ENCODE data around the gene DGKD. TPM values are rescaled to one million over a fixed set of nuclear protein-coding genes. Genes with fewer than 3 reads are reported as not detected.

DGKD gene
- total RNA-seq, 1 experiment from 2014 or later: 41.4 TPM

GRCh38 chr2:233459426-233459825 lies 105.1 kb downstream of the DGKD start:
- Mint-ChIP-seq H3K4me1 (no peaks in the 10 kb centered on the region), H3K9me3 (no peaks in the 10 kb centered on the region), H3K36me3 (peaks cover 40% of the 10 kb centered on the region), H3K4me3 (no peak overlapping the region), H3K27me3 (ENCODE audit: low read depth) (no peaks in the 10 kb centered on the region), H3K27ac (no peak overlapping the region)
- ChIA-PET POLR2A (no interaction called here), CTCF (interaction anchor here (1.5 kb wide), 1 partner anchor 11 kb away, joined by 8 read pairs; no protein-coding TSS in a partner anchor)
- DNase-seq (ENCODE audit: low spot score): no peak
- TF ChIP-seq ZBTB43 (CRISPR knock-in tag; IDR thresholded peaks at IDR 0.05) (no peak), MXD4 (CRISPR knock-in tag; IDR thresholded peaks at IDR 0.05; ENCODE audit: borderline replicate concordance) (no peak), EMX1 (CRISPR knock-in tag; IDR thresholded peaks at IDR 0.05) (no peak), ZNF532 (CRISPR knock-in tag; IDR thresholded peaks at IDR 0.05; ENCODE audit: borderline replicate concordance) (no peak), USF1 (CRISPR knock-in tag; IDR thresholded peaks at IDR 0.05) (no peak), MAX (CRISPR knock-in tag; IDR thresholded peaks at IDR 0.05) (no peak), PRRX2 (CRISPR knock-in tag; IDR thresholded peaks at IDR 0.05) (no peak), ESRRA (CRISPR knock-in tag; IDR thresholded peaks at IDR 0.05; ENCODE audit: borderline replicate concordance) (no peak), NFE2L1 (CRISPR knock-in tag; IDR thresholded peaks at IDR 0.05) (no peak), MYBL2 (CRISPR knock-in tag; IDR thresholded peaks at IDR 0.05) (no peak), CREM (CRISPR knock-in tag; IDR thresholded peaks at IDR 0.05) (no peak), ZNF121 (CRISPR knock-in tag; IDR thresholded peaks at IDR 0.05) (no peak), ATF3 (CRISPR knock-in tag; conservative IDR thresholded peaks at IDR 0.05) (no peak), NR3C1 (CRISPR knock-in tag; conservative IDR thresholded peaks at IDR 0.05; ENCODE audit: low read depth) (no peak), ZNF138 (CRISPR knock-in tag; conservative IDR thresholded peaks at IDR 0.05) (no peak), FOXJ3 (CRISPR knock-in tag; IDR thresholded peaks at IDR 0.05; ENCODE audit: borderline replicate concordance) (no peak), NR1H2 (CRISPR knock-in tag; IDR thresholded peaks at IDR 0.05) (no peak), TEAD1 (CRISPR knock-in tag; IDR thresholded peaks at IDR 0.05) (no peak), OVOL2 (CRISPR knock-in tag; IDR thresholded peaks at IDR 0.05; ENCODE audit: borderline replicate concordance) (no peak), ZNF396 (CRISPR knock-in tag; IDR thresholded peaks at IDR 0.05; ENCODE audit: borderline replicate concordance) (no peak)
- no peak for ATAC-seq

- ChIA-PET POLR2A (no interaction called here), CTCF (no interaction called here)
- H3K27ac Mint-ChIP-seq: no peak overlapping the region
- H3K9me3 Mint-ChIP-seq: no peaks in the 10 kb centered on the region
- ATAC-seq: no peak
- H3K4me1 Mint-ChIP-seq: no peaks in the 10 kb centered on the region
- peaks cover 28% of the 10 kb centered on the region for H3K36me3 Mint-ChIP-seq
- no peaks in the 10 kb centered on the region for H3K27me3 Mint-ChIP-seq (ENCODE audit: low read depth)
- DNase-seq (ENCODE audit: low spot score): no peak
- H3K4me3 Mint-ChIP-seq: no peak overlapping the region
- TF ChIP-seq FOXP4 (CRISPR knock-in tag; IDR thresholded peaks at IDR 0.05) (no peak), AR (CRISPR knock-in tag; IDR thresholded peaks at IDR 0.05) (no peak)
Measured at GRCh38 chr2:233460726-233461441, 106.6 kb downstream of the DGKD start.
